Right lobe of liver (tissue), 4 donors: Measurements from ENCODE around the gene SPAG16.

Experiments
- POLR2A ChIP-seq: fragments of 450-650 bp; IDR thresholded peaks from one replicate; pipeline ENCODE4 v1.6.1; 2017; ENCODE audit warnings: antibody characterized with exemption, mild to moderate bottlenecking
- TF ChIP-seq, protein P1 (sequence below), 4 donors: fragments of 200-600 bp in 3 of 4; fragments of 450-650 bp in 1 of 4; IDR thresholded peaks; one replicate each; pipeline versions ENCODE4 v1.5.1 to v1.8.0; 2016 to 2022; ENCODE audit warnings: antibody characterized with exemption in 4 of 4, mild to moderate bottlenecking in 2 of 4
- donor health status: DM: no; HTN: no; CAD: no.
- donor health status: DM: no; HTN: no; CAD: no.
- donor health status: DM: no; HTN: yes; CAD: no.

DNA sequence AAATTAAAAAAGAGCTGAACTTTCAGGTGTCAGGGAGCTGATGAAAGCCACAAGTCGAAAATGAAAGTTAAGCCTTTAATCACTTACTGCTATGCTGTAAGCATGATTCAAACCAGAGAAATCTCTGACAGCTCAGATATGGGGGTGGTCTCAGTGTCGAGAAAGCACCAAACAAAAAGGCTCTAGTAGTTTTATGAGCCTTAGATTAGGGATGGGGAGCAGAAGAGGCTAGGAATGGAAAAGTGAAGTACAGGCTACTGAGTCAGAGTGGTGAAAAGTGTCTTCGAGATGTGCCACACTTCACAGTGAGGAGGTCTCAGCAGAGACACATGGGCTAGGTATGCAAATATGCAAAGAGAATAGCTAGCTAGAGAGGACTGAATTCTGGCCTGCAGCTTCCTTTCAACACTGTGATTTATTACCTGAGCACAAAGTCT lies 482.2 kb downstream of the SPAG16 start:
- TF ChIP-seq, protein P1, sequence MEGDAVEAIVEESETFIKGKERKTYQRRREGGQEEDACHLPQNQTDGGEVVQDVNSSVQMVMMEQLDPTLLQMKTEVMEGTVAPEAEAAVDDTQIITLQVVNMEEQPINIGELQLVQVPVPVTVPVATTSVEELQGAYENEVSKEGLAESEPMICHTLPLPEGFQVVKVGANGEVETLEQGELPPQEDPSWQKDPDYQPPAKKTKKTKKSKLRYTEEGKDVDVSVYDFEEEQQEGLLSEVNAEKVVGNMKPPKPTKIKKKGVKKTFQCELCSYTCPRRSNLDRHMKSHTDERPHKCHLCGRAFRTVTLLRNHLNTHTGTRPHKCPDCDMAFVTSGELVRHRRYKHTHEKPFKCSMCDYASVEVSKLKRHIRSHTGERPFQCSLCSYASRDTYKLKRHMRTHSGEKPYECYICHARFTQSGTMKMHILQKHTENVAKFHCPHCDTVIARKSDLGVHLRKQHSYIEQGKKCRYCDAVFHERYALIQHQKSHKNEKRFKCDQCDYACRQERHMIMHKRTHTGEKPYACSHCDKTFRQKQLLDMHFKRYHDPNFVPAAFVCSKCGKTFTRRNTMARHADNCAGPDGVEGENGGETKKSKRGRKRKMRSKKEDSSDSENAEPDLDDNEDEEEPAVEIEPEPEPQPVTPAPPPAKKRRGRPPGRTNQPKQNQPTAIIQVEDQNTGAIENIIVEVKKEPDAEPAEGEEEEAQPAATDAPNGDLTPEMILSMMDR (IDR thresholded peaks at IDR 0.05) = no peak
- no peak for TF ChIP-seq POLR2A
